NK-92 (cell line): ENCODE measurements around the gene CCDC85C.

Experiments
- DNase-seq: peaks from one replicate; lab custom pipeline; 2025; ENCODE audit not compliant: unreplicated experiment; lab: John Stamatoyannopoulos, UW

Gene CCDC85C

DNA sequence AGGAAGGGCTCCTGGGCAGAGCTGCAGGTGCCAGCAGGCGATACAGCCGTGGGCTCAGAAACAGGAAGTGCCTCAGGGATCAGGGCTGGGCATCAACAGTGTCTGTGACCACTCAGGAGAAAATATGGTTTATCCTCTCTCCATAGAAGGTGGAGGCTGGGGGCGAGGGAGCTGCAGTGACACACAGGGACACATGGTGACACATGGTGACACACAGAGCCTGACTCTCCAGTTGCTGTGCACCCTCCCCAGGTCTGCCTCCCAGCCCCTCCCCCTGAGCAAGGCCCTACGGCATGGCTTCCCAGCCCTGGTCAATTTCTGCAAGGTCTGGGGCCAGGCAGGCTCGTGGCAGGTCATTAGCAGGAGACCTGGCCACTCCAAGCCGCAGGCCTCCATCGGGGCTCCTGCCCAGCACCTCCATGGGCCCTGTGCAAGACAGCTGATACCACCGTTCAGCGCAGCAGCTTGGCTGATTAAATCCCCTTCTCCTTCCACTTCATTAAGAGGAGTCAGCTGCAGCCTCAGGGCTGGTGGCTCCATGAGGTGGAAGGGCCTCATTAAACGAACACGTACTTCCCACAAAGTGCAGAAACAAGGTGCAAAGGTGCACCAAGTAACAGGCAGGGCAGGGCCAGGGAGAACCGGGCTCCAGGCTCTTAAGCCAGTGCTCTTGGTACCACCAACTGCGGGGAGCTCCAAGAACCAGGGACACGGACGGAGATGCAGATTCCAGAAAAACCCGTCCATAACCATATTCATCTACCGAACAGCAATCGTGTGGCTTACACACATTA, 62.1 kb downstream of the CCDC85C start:
- DNase-seq: no peak

GRCh38 chr14:99541211-99541610, 62.8 kb downstream of the CCDC85C start:
- DNase-seq: no peak

GRCh38 chr14:99540196-99541032, 63.6 kb downstream of the CCDC85C start:
- no peak for DNase-seq

DNA sequence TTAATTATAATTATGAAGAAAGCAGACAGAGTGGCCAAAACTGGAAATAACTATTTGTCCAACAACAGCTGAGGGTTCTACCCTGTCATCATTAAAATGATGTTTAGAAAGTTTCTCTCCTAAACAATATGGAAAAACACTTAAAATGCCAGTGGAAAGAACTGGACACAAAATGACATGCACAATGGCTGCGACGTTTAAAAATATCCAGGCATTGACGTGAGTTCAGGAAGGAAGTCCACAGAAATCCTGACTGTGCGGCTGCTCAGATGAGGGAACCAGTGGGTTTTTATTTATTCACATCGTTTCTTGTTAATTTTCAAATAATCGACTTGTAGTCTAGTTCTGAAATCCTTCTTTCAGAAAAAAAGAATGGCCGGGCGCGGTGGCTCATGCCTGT, 64.5 kb downstream of the CCDC85C start:
- no peak for DNase-seq

- no peak for DNase-seq
Observed at GRCh38 chr14:99538733-99539132, 65.3 kb downstream of the CCDC85C start.

- no peak for DNase-seq
Observed at GRCh38 chr14:99538275-99538674, 65.7 kb downstream of the CCDC85C start.

DNA sequence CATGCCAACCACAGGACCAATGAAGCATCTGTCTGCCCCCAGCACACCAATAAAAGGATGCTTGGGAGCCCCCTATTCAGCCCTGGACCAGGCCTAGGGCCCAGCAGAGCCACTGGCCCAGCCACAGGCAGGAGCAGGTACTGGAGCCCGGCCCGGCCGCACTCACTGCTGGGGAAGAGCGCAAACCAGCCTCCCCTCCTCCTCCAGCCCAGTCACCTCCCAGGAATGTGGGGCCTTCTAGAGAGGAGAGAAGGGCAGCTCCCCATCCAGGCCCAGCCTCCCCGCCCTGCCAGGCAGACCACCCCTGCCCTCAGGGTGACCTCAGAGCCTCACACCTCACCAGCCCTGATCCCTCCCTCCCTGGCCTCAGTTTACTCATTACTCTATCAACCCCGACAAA, 66.6 kb downstream of the CCDC85C start:
- no peak for DNase-seq

DNA sequence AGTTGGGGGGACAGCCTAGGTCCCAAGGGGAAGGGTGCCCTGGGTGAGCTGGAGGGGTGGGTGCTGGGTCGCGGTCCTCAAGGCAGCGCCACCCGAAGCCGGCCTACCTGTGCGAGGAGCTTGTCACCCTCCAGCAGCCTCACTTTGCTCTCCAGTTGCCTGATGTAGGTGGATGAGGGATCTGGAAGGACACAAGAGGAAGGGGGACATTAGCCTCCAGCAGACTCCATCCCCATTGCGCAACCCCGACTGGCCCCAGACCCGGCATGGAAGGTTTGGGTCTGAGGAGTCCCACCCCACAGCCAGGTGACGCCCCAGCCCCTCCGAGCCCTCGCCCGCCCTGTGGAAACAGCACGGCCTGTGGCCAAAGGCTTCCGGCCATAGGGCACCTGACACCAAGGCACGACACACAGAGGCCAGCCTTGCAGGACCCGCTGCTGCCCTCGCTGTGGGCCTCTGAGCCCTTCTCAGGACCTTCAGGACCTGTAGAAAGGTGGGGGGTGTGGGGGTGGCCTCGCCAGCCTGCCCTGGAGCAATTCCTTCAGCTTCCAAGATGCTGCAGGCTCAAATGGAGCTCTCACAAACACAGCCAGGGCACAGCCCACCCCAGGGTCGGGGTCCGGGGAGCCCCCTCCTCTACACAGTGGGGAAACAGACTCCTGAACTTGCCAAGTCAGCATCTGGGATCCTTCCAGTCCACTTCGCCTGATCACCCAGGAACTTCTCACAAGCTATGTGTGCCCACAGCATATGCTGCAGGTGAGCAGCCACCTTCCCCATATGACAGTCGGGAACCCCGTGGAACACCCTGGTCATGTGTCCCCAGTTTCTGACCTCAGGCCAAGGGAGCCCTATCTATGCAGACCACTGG, 67.9 kb downstream of the CCDC85C start:
- no peak for DNase-seq

GRCh38 chr14:99535448-99535847, 68.6 kb downstream of the CCDC85C start:
- no peak for DNase-seq

GRCh38 chr14:99534863-99535262, 69.1 kb downstream of the CCDC85C start:
- DNase-seq: no peak

- DNase-seq: no peak
Observed at GRCh38 chr14:99534333-99534732, 69.7 kb downstream of the CCDC85C start.

- no peak for DNase-seq
Observed at GRCh38 chr14:99532310-99532709, 71.7 kb downstream of the CCDC85C start.

DNA sequence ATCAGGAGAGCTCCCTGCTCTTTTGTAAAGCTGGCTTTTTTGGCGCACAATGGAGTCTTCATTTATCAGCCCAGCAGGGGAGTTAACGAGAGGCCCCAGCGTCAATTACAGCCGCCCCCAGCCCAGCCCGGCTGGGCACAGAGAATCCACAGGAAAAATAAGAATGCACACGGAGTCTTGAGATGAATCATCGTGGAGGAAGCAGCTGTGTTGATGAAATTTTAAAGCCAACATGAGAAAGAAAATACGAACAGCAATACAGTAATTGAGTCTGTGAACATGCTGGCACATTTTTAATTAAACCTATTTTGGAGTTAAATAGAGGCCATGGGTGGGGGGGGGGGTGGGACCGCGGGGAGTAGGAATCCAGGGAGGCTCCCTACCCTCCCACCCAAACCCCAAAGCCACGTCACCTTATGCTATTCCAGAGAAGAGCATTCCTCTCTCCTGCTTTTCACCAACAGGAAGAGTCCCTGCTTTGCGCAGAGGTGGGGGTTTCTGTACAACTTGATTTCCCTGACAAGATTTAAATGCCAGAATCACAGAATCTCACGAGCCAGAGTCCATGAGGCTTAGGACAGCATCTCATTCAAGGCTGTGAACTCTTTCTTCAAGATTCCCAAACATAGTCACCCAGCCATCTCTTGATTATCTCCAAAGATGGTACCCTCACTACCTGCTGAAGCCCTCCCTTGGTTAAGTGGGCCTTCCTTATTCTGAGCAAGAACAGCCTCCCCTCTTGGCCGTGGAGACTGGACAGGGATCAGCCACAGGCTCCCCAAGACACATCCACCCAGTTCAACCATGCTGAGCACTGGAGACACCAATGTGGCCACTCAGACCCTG, 72.5 kb downstream of the CCDC85C start:
- DNase-seq: no peak

- no peak for DNase-seq
Observed at GRCh38 chr14:99530407-99531155, 73.4 kb downstream of the CCDC85C start.

DNA sequence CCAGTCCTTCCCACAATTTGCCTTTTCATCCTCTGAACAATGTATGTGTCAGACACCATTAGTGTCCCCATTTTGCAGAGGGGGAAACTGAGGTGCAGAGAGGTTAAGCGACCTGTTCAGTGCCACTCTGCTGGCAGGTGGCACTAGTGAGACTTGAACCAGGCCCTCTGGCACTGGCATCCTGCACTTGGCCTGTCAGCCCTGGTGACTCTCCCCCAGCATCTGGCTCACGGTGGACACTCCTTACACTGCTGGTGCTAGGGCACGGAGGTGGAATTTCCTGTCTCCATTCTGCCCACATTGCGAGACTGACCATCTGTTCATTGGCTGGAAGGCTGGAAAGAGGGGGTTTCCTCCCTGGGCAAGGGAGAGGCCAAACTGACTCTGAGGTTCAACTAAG, 74.1 kb downstream of the CCDC85C start:
- no peak for DNase-seq

GRCh38 chr14:99527427-99528076, 76.5 kb downstream of the CCDC85C start:
- no peak for DNase-seq

DNA sequence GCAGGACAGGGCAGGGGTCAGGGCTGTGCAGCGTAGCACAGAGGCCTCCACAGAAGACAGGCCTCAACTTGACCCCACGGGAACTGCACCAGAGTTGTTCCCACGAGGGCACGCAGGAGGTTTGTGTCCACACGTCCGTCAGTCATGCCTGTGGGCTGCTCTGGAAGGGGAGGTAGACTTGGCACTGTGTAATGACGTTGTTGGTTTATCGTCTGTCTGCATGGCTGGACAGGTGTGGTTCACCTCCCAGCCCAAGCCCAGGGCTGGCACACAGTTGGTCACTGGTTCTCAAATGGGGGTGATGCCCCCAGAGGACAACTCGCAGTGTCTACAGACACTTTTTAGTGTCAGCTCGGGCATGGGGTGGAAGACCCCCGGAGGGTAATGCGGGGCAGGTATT, 77.0 kb downstream of the CCDC85C start:
- no peak for DNase-seq

DNA sequence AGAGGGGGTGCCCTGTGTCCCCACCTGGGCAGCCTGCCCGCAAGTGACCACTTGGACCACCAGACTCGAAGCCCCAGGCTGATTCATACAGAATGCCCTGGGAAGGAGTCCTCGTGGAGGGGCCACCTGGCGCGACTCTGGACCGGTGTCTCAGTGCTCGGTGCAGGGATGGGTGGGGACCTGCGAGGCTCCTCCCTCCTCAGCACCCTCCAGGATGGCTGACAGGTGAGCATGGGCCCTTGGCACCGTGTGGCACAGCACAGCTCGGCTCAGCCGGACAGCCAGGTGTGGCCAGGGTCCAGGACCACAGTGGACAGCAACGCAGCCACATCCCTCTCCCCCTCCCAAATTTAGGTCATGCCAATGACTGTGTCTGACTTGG, 78.3 kb downstream of the CCDC85C start:
- no peak for DNase-seq
